DOHH2 (cell line): ENCODE measurements around the gene TPX2.

ENCODE experiments used
- H3F3A ChIP-seq: fragments of 200-600 bp; sonication (generic), shearing (Covaris generic); 2 replicates; pipeline ENCODE4 v1.6.0; 2016; ENCODE audit warnings: antibody characterized with exemption, mild to moderate bottlenecking; ENCODE audit not compliant: control insufficient read depth, insufficient read depth
- H3K27ac ChIP-seq: fragments of 200-600 bp; sonication (generic); 2 replicates; pipeline ENCODE4 v1.5.1; 2014; ENCODE audit warnings: low read depth, mild to moderate bottlenecking, low read length, moderate library complexity
- H3K27me3 ChIP-seq: fragments of 200-600 bp; sonication (generic); 2 replicates; pipeline ENCODE4 v1.6.1; 2014; ENCODE audit warnings: mild to moderate bottlenecking, low read length, mixed read lengths; ENCODE audit not compliant: control insufficient read depth
- H3K36me3 ChIP-seq: fragments of 200-600 bp; sonication (generic); 2 replicates; pipeline ENCODE4 v1.6.1; 2014; ENCODE audit warnings: mild to moderate bottlenecking, low read length, moderate library complexity, mixed read lengths; ENCODE audit not compliant: control insufficient read depth
- H3K4me1 ChIP-seq: fragments of 200-600 bp; sonication (generic); 2 replicates; pipeline ENCODE4 v1.6.1; 2014; ENCODE audit warnings: mild to moderate bottlenecking, low read length, mixed read lengths; ENCODE audit not compliant: control insufficient read depth
- H3K4me2 ChIP-seq: fragments of 200-600 bp; sonication (generic); 2 replicates; pipeline ENCODE4 v1.6.0; 2014; ENCODE audit warnings: mild to moderate bottlenecking, low read length, moderate library complexity
- H3K4me3 ChIP-seq: fragments of 200-600 bp; sonication (generic); 2 replicates; pipeline ENCODE4 v1.5.1; 2014; ENCODE audit warnings: mild to moderate bottlenecking, low read length, mixed read lengths
- H3K79me2 ChIP-seq: fragments of 200-600 bp; sonication (generic); 2 replicates; pipeline ENCODE4 v1.6.1; 2014; ENCODE audit warnings: mild to moderate bottlenecking, low read length, mixed read lengths; ENCODE audit not compliant: control insufficient read depth
- H3K9me2 ChIP-seq: fragments of 200-600 bp; sonication (generic); replicated peaks from 2 replicates; pipeline ENCODE4 v1.6.1; 2014; ENCODE audit warnings: mild to moderate bottlenecking, low read length, mixed read lengths; ENCODE audit not compliant: control insufficient read depth
- H3K9me3 ChIP-seq: fragments of 200-600 bp; sonication (generic); 2 replicates; pipeline ENCODE4 v1.6.1; 2014; ENCODE audit warnings: antibody characterized with exemption, low read length, mixed read lengths; ENCODE audit not compliant: control insufficient read depth, insufficient read depth
- H4K20me1 ChIP-seq: fragments of 200-600 bp; sonication (generic); 2 replicates; pipeline ENCODE4 v1.6.0; 2014; ENCODE audit warnings: low read depth, mild to moderate bottlenecking, antibody characterized with exemption, low read length, moderate library complexity; ENCODE audit not compliant: control insufficient read depth, insufficient read depth
- EZH2phosphoT487 ChIP-seq: fragments of 200-600 bp; sonication (generic); IDR thresholded peaks from 2 replicates; pipeline ENCODE4 v1.6.1; 2017; ENCODE audit warnings: borderline replicate concordance, mild to moderate bottlenecking, antibody characterized with exemption, low read length, moderate library complexity, mixed read lengths
- TF ChIP-seq, protein P1 (sequence below): fragments of 200-600 bp; sonication (generic); IDR thresholded peaks from one replicate; pipeline ENCODE4 v1.5.1; 2014; ENCODE audit warnings: antibody characterized with exemption, mild to moderate bottlenecking, low read depth, low read length; ENCODE audit not compliant: poor library complexity, severe bottlenecking

TPX2 gene

DNA sequence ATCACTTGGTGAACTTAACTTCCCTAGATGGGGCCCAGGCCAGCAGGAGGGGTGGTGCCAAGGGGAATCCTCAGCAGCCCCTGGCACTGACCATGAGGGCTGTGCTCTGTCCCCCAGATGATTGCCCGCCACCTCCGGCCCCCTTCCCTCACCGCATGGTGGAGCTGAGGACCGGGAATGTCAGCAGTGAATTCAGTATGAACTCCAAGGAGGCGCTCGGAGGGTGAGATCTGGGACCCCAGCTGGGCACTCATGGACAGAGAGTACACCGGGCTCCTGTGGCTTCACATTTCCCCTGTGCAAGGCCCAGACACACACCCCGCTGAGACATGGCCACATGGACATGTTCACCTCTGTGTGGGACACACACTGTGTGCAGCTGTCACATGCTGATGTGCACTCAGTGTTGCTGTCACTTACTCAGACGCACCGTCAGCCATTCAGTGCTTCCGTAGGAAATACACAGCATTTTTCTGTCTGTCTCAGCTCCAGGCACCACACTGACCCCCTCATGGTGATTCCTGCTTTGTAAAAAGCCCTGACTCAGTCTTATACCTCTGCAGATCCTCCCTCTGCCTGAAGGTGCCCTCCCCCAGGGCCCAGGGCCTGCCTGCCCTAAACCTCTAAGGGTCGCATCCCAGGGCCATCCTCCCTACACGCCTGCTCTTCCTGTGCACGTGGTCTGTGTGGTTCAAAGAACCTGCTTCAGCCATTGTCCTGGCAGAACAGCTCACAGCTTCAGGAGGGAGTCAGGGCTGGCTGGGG, 84.5 kb downstream of the TPX2 start:
- no peak for TF ChIP-seq EZH2phosphoT487
- TF ChIP-seq, protein P1, sequence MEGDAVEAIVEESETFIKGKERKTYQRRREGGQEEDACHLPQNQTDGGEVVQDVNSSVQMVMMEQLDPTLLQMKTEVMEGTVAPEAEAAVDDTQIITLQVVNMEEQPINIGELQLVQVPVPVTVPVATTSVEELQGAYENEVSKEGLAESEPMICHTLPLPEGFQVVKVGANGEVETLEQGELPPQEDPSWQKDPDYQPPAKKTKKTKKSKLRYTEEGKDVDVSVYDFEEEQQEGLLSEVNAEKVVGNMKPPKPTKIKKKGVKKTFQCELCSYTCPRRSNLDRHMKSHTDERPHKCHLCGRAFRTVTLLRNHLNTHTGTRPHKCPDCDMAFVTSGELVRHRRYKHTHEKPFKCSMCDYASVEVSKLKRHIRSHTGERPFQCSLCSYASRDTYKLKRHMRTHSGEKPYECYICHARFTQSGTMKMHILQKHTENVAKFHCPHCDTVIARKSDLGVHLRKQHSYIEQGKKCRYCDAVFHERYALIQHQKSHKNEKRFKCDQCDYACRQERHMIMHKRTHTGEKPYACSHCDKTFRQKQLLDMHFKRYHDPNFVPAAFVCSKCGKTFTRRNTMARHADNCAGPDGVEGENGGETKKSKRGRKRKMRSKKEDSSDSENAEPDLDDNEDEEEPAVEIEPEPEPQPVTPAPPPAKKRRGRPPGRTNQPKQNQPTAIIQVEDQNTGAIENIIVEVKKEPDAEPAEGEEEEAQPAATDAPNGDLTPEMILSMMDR = no peak
- H3K4me2 ChIP-seq = no peak overlapping the region; the same call in 1 of the 2 replicates
- no peak overlapping the region for H3K27ac ChIP-seq

GRCh38 chr20:31824125-31824485, 85.0 kb downstream of the TPX2 start:
- H3K79me2 ChIP-seq = no peaks in the 10 kb centered on the region
- H4K20me1 ChIP-seq = no peaks in the 10 kb centered on the region; the same call in 1 of the 2 replicates
- H3K4me2 ChIP-seq = no peak overlapping the region
- peaks cover 6% of the 10 kb centered on the region; the same call in 1 of the 2 replicates for H3K4me1 ChIP-seq
- no peak overlapping the region for H3K27ac ChIP-seq
- no peak for TF ChIP-seq EZH2phosphoT487
- TF ChIP-seq, protein P1 = no peak
- H3K9me2 ChIP-seq = no peaks in the 10 kb centered on the region
- H3K36me3 ChIP-seq = no peaks in the 10 kb centered on the region
- no peak overlapping the region for H3K4me3 ChIP-seq
- no peaks in the 10 kb centered on the region for H3K27me3 ChIP-seq
- H3K9me3 ChIP-seq = no peaks in the 10 kb centered on the region
- no peaks in the 10 kb centered on the region for H3F3A ChIP-seq

More for the DNA sequence above, 84.5 kb downstream of the TPX2 start:
- Histone ChIP-seq H3K4me1 (peaks cover 6% of the 10 kb centered on the region; the same call in 1 of the 2 replicates), H3K79me2 (no peaks in the 10 kb centered on the region), H4K20me1 (no peaks in the 10 kb centered on the region; the same call in 1 of the 2 replicates), H3K9me3 (no peaks in the 10 kb centered on the region), H3K9me2 (no peaks in the 10 kb centered on the region), H3K27me3 (no peaks in the 10 kb centered on the region), H3K4me3 (no peak overlapping the region), H3F3A (no peaks in the 10 kb centered on the region), H3K36me3 (no peaks in the 10 kb centered on the region)

DNA sequence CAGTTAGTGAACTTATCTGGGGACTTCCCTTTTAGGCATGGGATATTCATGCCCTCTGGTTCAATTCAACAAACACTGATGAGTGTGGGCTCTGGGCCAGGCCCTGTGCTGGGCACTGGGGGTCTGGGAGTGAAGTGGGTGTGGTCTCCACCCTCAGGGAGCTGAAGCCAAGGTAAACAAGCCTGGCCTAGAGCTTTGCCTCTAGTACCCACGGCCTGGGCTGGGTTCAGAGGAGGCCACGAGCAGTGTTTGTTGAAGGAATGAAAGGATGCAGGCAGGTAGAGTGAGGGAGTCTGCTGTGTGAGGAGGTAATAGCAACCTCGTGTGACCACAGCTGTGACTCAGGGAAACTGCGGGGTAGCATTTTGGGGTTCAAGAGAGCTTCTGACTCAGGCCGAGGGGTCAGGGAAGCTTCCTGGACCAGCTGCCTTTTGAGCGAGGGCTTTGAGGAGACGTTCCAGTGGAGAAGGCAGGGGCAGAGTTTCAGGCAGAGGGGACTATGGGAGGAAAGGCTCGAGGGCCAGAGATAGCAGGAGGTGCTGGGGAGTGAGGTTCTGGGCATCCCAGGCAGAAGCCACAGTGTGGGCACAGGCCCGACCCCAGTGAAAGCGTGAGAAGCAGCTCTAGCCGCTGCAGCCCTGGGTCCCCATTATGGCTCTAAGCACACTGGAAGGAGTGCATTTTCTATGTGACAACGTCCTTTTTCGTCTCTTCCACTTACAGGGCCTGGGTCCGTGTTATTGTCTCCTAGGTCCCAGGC, 85.6 kb downstream of the TPX2 start:
- H3K4me2 ChIP-seq = no peak overlapping the region
- no peaks in the 10 kb centered on the region for H3K79me2 ChIP-seq
- H3K4me1 ChIP-seq = peaks cover 6% of the 10 kb centered on the region; the same call in 1 of the 2 replicates
- no peaks in the 10 kb centered on the region for H3K27me3 ChIP-seq
- H4K20me1 ChIP-seq = no peaks in the 10 kb centered on the region; the same call in 1 of the 2 replicates
- H3K36me3 ChIP-seq = no peaks in the 10 kb centered on the region
- no peak overlapping the region for H3K4me3 ChIP-seq
- no peaks in the 10 kb centered on the region for H3F3A ChIP-seq
- TF ChIP-seq EZH2phosphoT487 = no peak
- TF ChIP-seq, protein P1 = no peak
- H3K9me2 ChIP-seq = no peaks in the 10 kb centered on the region
- no peak overlapping the region for H3K27ac ChIP-seq
- no peaks in the 10 kb centered on the region for H3K9me3 ChIP-seq
